ENCODE results near the gene MAPKAP1.

Gene MAPKAP1

DNA sequence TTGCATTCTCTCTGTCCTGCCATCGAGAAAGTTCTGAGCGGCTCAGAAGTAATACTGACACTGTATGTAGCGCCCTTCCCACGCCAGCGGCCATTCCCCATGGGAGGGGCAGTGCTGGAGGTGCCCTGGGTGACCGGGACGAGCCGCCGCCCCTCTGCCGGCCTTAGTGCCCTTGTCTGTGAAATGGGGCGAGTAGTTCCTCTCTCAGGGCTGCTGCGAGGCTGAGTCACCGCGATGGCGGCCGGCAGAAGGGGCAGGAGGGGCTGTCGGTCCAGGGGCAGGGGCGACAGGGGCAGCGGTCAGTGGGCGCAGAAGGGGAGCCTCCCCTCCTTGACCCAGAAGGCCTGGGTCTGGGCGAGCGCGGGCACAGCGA is 296.5 kb downstream of the MAPKAP1 start:
- TF ChIP-seq, protein P1, sequence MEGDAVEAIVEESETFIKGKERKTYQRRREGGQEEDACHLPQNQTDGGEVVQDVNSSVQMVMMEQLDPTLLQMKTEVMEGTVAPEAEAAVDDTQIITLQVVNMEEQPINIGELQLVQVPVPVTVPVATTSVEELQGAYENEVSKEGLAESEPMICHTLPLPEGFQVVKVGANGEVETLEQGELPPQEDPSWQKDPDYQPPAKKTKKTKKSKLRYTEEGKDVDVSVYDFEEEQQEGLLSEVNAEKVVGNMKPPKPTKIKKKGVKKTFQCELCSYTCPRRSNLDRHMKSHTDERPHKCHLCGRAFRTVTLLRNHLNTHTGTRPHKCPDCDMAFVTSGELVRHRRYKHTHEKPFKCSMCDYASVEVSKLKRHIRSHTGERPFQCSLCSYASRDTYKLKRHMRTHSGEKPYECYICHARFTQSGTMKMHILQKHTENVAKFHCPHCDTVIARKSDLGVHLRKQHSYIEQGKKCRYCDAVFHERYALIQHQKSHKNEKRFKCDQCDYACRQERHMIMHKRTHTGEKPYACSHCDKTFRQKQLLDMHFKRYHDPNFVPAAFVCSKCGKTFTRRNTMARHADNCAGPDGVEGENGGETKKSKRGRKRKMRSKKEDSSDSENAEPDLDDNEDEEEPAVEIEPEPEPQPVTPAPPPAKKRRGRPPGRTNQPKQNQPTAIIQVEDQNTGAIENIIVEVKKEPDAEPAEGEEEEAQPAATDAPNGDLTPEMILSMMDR (IDR thresholded peaks at IDR 0.05; ENCODE audit: low read depth, low read length, poor library complexity, severe bottlenecking), result no peak
- TF ChIP-seq EZH2phosphoT487 (IDR thresholded peaks at IDR 0.05; ENCODE audit: borderline replicate concordance, low read length), result no peak
- Histone ChIP-seq H3K79me2 (ENCODE audit: control insufficient read depth, low read length) (no peaks in the 10 kb centered on the region), H3K27me3 (ENCODE audit: control insufficient read depth, low read length) (peaks cover 3% of the 10 kb centered on the region), H3K4me1 (ENCODE audit: control insufficient read depth, low read length) (peaks cover 20% of the 10 kb centered on the region), H3K9me3 (ENCODE audit: control insufficient read depth, insufficient read depth, low read length) (no peaks in the 10 kb centered on the region), H3K36me3 (ENCODE audit: control insufficient read depth, low read length) (no peaks in the 10 kb centered on the region), H3K4me2 (ENCODE audit: low read length) (no peak overlapping the region), H3K9me2 (replicated peaks; ENCODE audit: control insufficient read depth, low read length) (no peaks in the 10 kb centered on the region; the same call in 1 of the 2 replicates), H3F3A (ENCODE audit: control insufficient read depth, insufficient read depth) (no peaks in the 10 kb centered on the region), H3K27ac (ENCODE audit: low read depth, low read length) (no peak overlapping the region), H4K20me1 (ENCODE audit: control insufficient read depth, insufficient read depth, low read depth, low read length) (no peaks in the 10 kb centered on the region), H3K4me3 (ENCODE audit: low read length) (no peak overlapping the region)

DNA sequence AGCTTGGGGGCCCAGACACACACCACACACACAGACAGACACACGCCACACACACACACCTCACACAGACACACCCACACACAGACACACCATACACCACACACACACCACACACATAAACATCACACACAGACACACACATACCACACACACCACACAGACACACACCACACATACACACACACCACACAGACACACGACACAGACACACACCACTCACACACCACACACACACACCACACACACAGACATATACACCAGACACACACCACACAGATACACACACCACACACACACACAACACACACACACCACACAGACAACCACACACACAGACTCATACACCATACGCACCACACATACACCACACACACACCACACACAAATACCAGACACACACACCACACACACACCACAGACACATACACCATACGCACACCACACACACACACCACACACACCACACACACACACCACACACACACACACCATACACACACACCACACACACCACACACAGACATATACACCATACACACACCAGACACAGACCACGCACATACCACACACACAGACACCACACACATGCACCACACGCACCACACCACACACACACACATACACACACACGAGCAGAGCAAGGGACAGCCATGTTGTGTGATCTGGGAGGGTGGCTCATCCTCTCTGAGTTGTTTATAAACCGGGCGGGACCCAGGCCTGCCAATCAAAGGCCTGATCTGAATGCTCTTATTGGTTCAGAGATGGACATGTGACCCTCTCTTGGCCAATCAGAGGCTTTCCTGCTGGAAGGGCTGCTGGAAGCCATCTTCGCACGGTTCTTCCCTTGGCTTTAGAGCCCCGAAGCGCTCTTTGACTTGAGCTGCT is 297.1 kb downstream of the MAPKAP1 start:
- Histone ChIP-seq H3K9me3 (ENCODE audit: control insufficient read depth, insufficient read depth, low read length) (no peaks in the 10 kb centered on the region), H3K27me3 (ENCODE audit: control insufficient read depth, low read length) (peaks cover 3% of the 10 kb centered on the region), H3K4me2 (ENCODE audit: low read length) (peak overlapping the region; percentile 30; the same call in 1 of the 2 replicates), H3K4me3 (ENCODE audit: low read length) (no peak overlapping the region), H3K4me1 (ENCODE audit: control insufficient read depth, low read length) (peaks cover 20% of the 10 kb centered on the region), H3K9me2 (replicated peaks; ENCODE audit: control insufficient read depth, low read length) (no peaks in the 10 kb centered on the region; the same call in 1 of the 2 replicates), H3K36me3 (ENCODE audit: control insufficient read depth, low read length) (no peaks in the 10 kb centered on the region), H3F3A (ENCODE audit: control insufficient read depth, insufficient read depth) (no peaks in the 10 kb centered on the region), H3K79me2 (ENCODE audit: control insufficient read depth, low read length) (no peaks in the 10 kb centered on the region), H4K20me1 (ENCODE audit: control insufficient read depth, insufficient read depth, low read depth, low read length) (no peaks in the 10 kb centered on the region), H3K27ac (ENCODE audit: low read depth, low read length) (no peak overlapping the region)
- no peak for TF ChIP-seq EZH2phosphoT487 (IDR thresholded peaks at IDR 0.05; ENCODE audit: borderline replicate concordance, low read length)

DNA sequence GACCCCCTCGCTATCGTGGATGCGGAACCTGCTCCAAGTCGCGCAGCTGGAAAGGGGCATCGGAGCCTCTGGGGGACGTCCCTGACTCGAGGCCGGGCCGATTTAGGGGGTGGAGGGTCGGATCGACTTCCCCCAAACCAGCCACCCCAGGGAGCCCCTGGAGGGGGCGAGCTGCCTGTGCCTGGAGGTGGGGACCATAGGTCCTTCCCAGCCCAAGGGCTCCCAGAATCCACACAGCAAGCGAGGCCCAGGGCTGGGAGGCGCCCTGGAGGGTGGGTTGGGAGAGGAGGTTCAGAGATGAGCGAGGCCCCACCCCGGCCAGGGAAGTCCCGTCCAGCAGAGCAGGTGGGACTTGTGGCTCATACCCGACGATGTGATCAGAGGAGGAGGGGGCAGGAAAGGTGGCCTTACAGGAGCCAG is 297.8 kb downstream of the MAPKAP1 start:
- Histone ChIP-seq H3K4me3 (ENCODE audit: low read length) (no peak overlapping the region), H3K27ac (ENCODE audit: low read depth, low read length) (no peak overlapping the region), H3K9me3 (ENCODE audit: control insufficient read depth, insufficient read depth, low read length) (no peaks in the 10 kb centered on the region), H4K20me1 (ENCODE audit: control insufficient read depth, insufficient read depth, low read depth, low read length) (no peaks in the 10 kb centered on the region), H3K36me3 (ENCODE audit: control insufficient read depth, low read length) (no peaks in the 10 kb centered on the region), H3K4me1 (ENCODE audit: control insufficient read depth, low read length) (peaks cover 20% of the 10 kb centered on the region), H3K79me2 (ENCODE audit: control insufficient read depth, low read length) (no peaks in the 10 kb centered on the region), H3K27me3 (ENCODE audit: control insufficient read depth, low read length) (peaks cover 3% of the 10 kb centered on the region), H3K4me2 (ENCODE audit: low read length) (no peak overlapping the region), H3K9me2 (replicated peaks; ENCODE audit: control insufficient read depth, low read length) (no peaks in the 10 kb centered on the region; the same call in 1 of the 2 replicates), H3F3A (ENCODE audit: control insufficient read depth, insufficient read depth) (no peaks in the 10 kb centered on the region)
- TF ChIP-seq, protein P1 (IDR thresholded peaks at IDR 0.05; ENCODE audit: low read depth, low read length, poor library complexity, severe bottlenecking), result no peak
- no peak for TF ChIP-seq EZH2phosphoT487 (IDR thresholded peaks at IDR 0.05; ENCODE audit: borderline replicate concordance, low read length)
